Measurements from ENCODE around the gene LETM1.
A peak's percentile ranks its signal among the peaks of the same experiment; 100 is the strongest.

Gene LETM1

DNA sequence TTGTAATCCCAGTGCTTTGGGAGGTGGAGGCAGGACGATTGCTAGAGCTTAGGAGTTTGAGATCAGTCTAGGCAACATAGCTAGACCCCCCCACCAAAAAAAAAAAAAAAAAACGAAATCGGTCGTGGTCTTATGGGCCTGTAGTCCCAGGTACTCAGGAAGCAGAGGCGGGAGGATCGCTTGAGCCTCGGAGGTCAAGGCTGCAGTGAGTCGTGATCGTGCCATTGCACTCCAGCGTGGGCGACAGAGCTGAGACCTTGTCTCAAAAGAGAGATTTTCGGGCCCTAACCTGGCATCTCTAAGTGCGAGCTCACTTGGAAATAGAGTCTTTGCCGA, 7.0 kb upstream of the LETM1 start:
- H3K14ac ChIP-seq (ENCODE audit: low read length in 2 of 2) = no peak overlapping the region
- H2BK12ac ChIP-seq (ENCODE audit: low read length in 2 of 2) = no peak overlapping the region
- WGBS = 71% methylated on average over 14 of the region's 14 CpGs
- no peak overlapping the region for H2BK5ac ChIP-seq (ENCODE audit: low read depth, low read length, poor library complexity, severe bottlenecking)
- no peak overlapping the region for H3K23ac ChIP-seq (ENCODE audit: low read length in 2 of 2)
- peaks cover 16 to 17% of the 10 kb centered on the region in 2 experiments for H3K27me3 ChIP-seq (ENCODE audit: control insufficient read depth in 1 of 2, insufficient read depth in 1 of 2, low read length in 2 of 2)
- no peaks in the 10 kb centered on the region for H3K9me3 ChIP-seq (ENCODE audit: control insufficient read depth, low read length)
- H3K4me3 ChIP-seq (ENCODE audit: insufficient read depth in 1 of 2, low read depth in 1 of 2, low read length in 2 of 2) = no peak overlapping the region
- peaks cover 8% of the 10 kb centered on the region for H3K4me1 ChIP-seq (ENCODE audit: control insufficient read depth, insufficient read depth, low read depth, low read length)
- H3K4me2 ChIP-seq (ENCODE audit: low read length, poor library complexity, severe bottlenecking) = no peak overlapping the region
- H2BK15ac ChIP-seq (ENCODE audit: low read depth, poor library complexity, severe bottlenecking) = no peak overlapping the region
- no peak overlapping the region for H2BK120ac ChIP-seq (ENCODE audit: low read depth, low read length)
- peaks cover 4% of the 10 kb centered on the region for H3K79me1 ChIP-seq (replicated peaks; ENCODE audit: low read length, poor library complexity, severe bottlenecking)
- H2AFZ ChIP-seq (ENCODE audit: low read depth, low read length) = no peak overlapping the region
- no peak overlapping the region for H3K9ac ChIP-seq (ENCODE audit: low read length)
- no peak for DNase-seq
- no peak overlapping the region for H3K27ac ChIP-seq (ENCODE audit: low read length, poor library complexity, severe bottlenecking)
- no peak overlapping the region for H4K8ac ChIP-seq (ENCODE audit: low read length)
- H4K91ac ChIP-seq (ENCODE audit: low read length) = no peak overlapping the region
- H3K36me3 ChIP-seq (ENCODE audit: control insufficient read depth in 1 of 2, insufficient read depth in 2 of 2, low read depth in 1 of 2, low read length in 2 of 2) = no peaks in the 10 kb centered on the region
- H3K4ac ChIP-seq (ENCODE audit: low read depth in 1 of 2, low read length in 2 of 2) = no peak overlapping the region
- H3K18ac ChIP-seq (ENCODE audit: low read depth in 1 of 2, low read length in 2 of 2) = no peak overlapping the region
- no peak overlapping the region for H2AK5ac ChIP-seq (ENCODE audit: low read length, severe bottlenecking)

DNA sequence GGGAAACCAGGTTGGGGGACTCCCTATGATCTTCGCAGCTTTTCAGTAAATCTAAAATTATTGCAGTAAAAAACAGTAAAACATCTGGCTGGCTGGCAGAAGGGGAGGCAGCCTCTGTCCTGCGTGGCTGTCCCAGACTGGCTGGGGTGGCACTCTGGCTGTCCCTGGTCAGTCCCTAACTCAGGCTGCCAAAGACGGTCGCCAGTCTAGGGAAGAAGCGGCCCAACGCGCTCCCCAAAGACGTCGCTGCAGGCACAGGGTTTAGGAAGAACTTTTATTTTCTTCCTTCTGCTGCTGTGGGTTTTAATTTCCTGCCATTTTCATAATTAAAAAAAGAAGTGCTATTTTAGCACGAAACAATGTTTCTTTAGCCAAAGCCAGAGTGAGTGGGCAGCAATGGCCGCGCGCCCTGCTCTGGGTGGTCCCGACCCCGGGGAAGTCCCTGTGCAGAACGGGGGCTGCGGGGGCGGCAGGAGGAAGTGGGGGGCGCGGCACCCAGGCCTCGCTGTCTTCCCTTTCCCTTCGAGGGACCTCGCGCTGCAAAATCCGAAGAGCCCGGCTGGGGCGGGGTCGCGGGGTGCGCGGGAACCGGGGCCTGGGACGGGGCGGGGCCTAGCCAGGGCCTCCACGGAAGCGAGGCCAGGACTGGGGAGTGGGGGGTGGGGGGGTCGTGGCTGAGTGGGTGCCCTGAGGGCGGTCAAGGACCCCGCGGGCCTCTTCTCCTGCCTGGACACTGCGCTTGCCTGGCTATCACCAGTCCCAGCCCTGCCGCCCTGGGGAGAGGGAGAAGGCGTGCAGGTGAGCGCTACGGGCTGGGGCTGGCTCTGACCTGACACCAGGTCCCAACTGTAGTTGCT, 6.3 kb upstream of the LETM1 start:
- Histone ChIP-seq H3K18ac (ENCODE audit: low read depth in 1 of 2, low read length in 2 of 2) (no peak overlapping the region), H3K36me3 (ENCODE audit: control insufficient read depth in 1 of 2, insufficient read depth in 2 of 2, low read depth in 1 of 2, low read length in 2 of 2) (no peaks in the 10 kb centered on the region), H3K27me3 (ENCODE audit: control insufficient read depth in 1 of 2, insufficient read depth in 1 of 2, low read length in 2 of 2) (peaks cover 12 to 16% of the 10 kb centered on the region in 2 experiments), H2BK120ac (ENCODE audit: low read depth, low read length) (no peak overlapping the region), H3K9me3 (ENCODE audit: control insufficient read depth, low read length) (no peaks in the 10 kb centered on the region), H2AK5ac (ENCODE audit: low read length, severe bottlenecking) (no peak overlapping the region), H4K8ac (ENCODE audit: low read length) (peak overlapping the region; percentile 49), H3K4me1 (ENCODE audit: control insufficient read depth, insufficient read depth, low read depth, low read length) (peaks cover 13% of the 10 kb centered on the region), H3K4me2 (ENCODE audit: low read length, poor library complexity, severe bottlenecking) (no peak overlapping the region), H2AFZ (ENCODE audit: low read depth, low read length) (no peak overlapping the region), H3K4ac (ENCODE audit: low read depth in 1 of 2, low read length in 2 of 2) (no peak overlapping the region), H2BK15ac (ENCODE audit: low read depth, poor library complexity, severe bottlenecking) (no peak overlapping the region), H3K4me3 (ENCODE audit: insufficient read depth in 1 of 2, low read depth in 1 of 2, low read length in 2 of 2) (peak overlapping the region in 1 of 2 experiments; percentile 55), H2BK5ac (ENCODE audit: low read depth, low read length, poor library complexity, severe bottlenecking) (no peak overlapping the region), H2BK12ac (ENCODE audit: low read length in 2 of 2) (no peak overlapping the region), H3K23ac (ENCODE audit: low read length in 2 of 2) (no peak overlapping the region), H3K9ac (ENCODE audit: low read length) (peak overlapping the region; percentile 62), H3K14ac (ENCODE audit: low read length in 2 of 2) (no peak overlapping the region), H4K91ac (ENCODE audit: low read length) (peak overlapping the region; percentile 29), H3K79me1 (replicated peaks; ENCODE audit: low read length, poor library complexity, severe bottlenecking) (peaks cover 9% of the 10 kb centered on the region), H3K27ac (ENCODE audit: low read length, poor library complexity, severe bottlenecking) (no peak overlapping the region)
- DNase-seq = no peak
- WGBS = 47% methylated on average over 39 of the region's 45 CpGs

DNA sequence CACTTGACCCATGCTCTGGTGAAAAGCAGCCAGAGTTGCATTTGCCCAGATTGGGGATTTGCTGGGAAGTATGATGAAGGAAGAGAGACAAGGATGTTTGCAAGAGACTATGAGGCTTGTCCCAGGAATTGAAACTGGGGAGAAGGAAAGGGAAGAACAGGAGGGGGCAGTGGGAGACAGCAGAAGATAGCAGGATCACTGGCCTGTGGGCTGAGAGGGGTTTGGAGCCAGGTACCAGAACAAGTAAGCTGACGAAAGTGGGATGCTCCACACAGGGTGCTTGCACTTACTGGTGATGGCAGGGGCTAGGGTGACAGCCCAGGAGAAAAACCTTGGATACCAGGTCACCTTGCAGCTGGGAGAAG, 3.4 kb upstream of the LETM1 start:
- Histone ChIP-seq H3K4me1 (ENCODE audit: control insufficient read depth, insufficient read depth, low read depth, low read length) (peaks cover 22% of the 10 kb centered on the region), H3K9ac (ENCODE audit: low read length) (no peak overlapping the region), H2BK12ac (ENCODE audit: low read length in 2 of 2) (no peak overlapping the region), H3K23ac (ENCODE audit: low read length in 2 of 2) (peak overlapping the region in 1 of 2 experiments; percentile 26), H2AK5ac (ENCODE audit: low read length, severe bottlenecking) (no peak overlapping the region), H3K79me1 (replicated peaks; ENCODE audit: low read length, poor library complexity, severe bottlenecking) (peaks cover 9% of the 10 kb centered on the region), H3K36me3 (ENCODE audit: control insufficient read depth in 1 of 2, insufficient read depth in 2 of 2, low read depth in 1 of 2, low read length in 2 of 2) (no peaks in the 10 kb centered on the region), H4K91ac (ENCODE audit: low read length) (no peak overlapping the region), H3K27ac (ENCODE audit: low read length, poor library complexity, severe bottlenecking) (no peak overlapping the region), H2BK5ac (ENCODE audit: low read depth, low read length, poor library complexity, severe bottlenecking) (no peak overlapping the region), H3K4me3 (ENCODE audit: insufficient read depth in 1 of 2, low read depth in 1 of 2, low read length in 2 of 2) (no peak overlapping the region), H3K27me3 (ENCODE audit: control insufficient read depth in 1 of 2, insufficient read depth in 1 of 2, low read length in 2 of 2) (peaks cover 5% of the 10 kb centered on the region in 2 experiments), H2AFZ (ENCODE audit: low read depth, low read length) (no peak overlapping the region), H3K9me3 (ENCODE audit: control insufficient read depth, low read length) (no peaks in the 10 kb centered on the region), H3K14ac (ENCODE audit: low read length in 2 of 2) (no peak overlapping the region), H3K4me2 (ENCODE audit: low read length, poor library complexity, severe bottlenecking) (no peak overlapping the region), H2BK120ac (ENCODE audit: low read depth, low read length) (no peak overlapping the region), H2BK15ac (ENCODE audit: low read depth, poor library complexity, severe bottlenecking) (no peak overlapping the region), H3K4ac (ENCODE audit: low read depth in 1 of 2, low read length in 2 of 2) (no peak overlapping the region), H4K8ac (ENCODE audit: low read length) (no peak overlapping the region), H3K18ac (ENCODE audit: low read depth in 1 of 2, low read length in 2 of 2) (no peak overlapping the region)
- no peak for DNase-seq
- 100% methylated on average over 1 of the region's 1 CpG for WGBS

DNA sequence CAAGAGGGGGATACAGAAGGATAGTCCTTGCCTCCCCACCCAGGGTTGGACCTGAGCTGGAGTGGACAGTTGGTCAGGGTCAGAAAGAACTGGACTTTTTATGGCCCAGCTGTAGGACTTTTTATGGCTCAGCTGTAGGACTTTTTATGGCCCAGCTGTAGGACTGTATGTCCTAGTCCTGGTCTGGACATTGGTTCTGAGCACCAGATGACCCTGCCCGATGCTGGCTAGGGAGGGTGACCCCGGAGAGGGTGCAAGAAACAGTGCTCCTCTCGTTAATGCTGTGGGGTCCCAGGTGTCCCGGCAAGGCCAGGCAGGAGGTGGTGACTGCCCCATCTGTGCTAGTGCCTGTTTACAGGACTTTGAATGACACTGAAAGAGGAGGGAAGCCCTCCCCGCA, 2.0 kb upstream of the LETM1 start:
- peaks cover 9% of the 10 kb centered on the region for H3K79me1 ChIP-seq (replicated peaks; ENCODE audit: low read length, poor library complexity, severe bottlenecking)
- H4K91ac ChIP-seq (ENCODE audit: low read length) = no peak overlapping the region
- peaks cover 0 to 5% of the 10 kb centered on the region in 2 experiments for H3K27me3 ChIP-seq (ENCODE audit: control insufficient read depth in 1 of 2, insufficient read depth in 1 of 2, low read length in 2 of 2)
- H3K9ac ChIP-seq (ENCODE audit: low read length) = peak overlapping the region; percentile 93
- peaks cover 23% of the 10 kb centered on the region for H3K4me1 ChIP-seq (ENCODE audit: control insufficient read depth, insufficient read depth, low read depth, low read length)
- H3K18ac ChIP-seq (ENCODE audit: low read depth in 1 of 2, low read length in 2 of 2) = no peak overlapping the region
- DNase-seq = no peak
- peaks cover 0 to 2% of the 10 kb centered on the region in 2 experiments for H3K36me3 ChIP-seq (ENCODE audit: control insufficient read depth in 1 of 2, insufficient read depth in 2 of 2, low read depth in 1 of 2, low read length in 2 of 2)
- H2BK120ac ChIP-seq (ENCODE audit: low read depth, low read length) = no peak overlapping the region
- no peak overlapping the region for H3K23ac ChIP-seq (ENCODE audit: low read length in 2 of 2)
- no peak overlapping the region for H2AFZ ChIP-seq (ENCODE audit: low read depth, low read length)
- no peak overlapping the region for H2BK15ac ChIP-seq (ENCODE audit: low read depth, poor library complexity, severe bottlenecking)
- no peak overlapping the region for H3K27ac ChIP-seq (ENCODE audit: low read length, poor library complexity, severe bottlenecking)
- H3K14ac ChIP-seq (ENCODE audit: low read length in 2 of 2) = no peak overlapping the region
- H3K4ac ChIP-seq (ENCODE audit: low read depth in 1 of 2, low read length in 2 of 2) = no peak overlapping the region
- H3K4me2 ChIP-seq (ENCODE audit: low read length, poor library complexity, severe bottlenecking) = no peak overlapping the region
- H2BK5ac ChIP-seq (ENCODE audit: low read depth, low read length, poor library complexity, severe bottlenecking) = no peak overlapping the region
- 62% methylated on average over 5 of the region's 5 CpGs for WGBS
- H3K9me3 ChIP-seq (ENCODE audit: control insufficient read depth, low read length) = no peaks in the 10 kb centered on the region
- H4K8ac ChIP-seq (ENCODE audit: low read length) = peak overlapping the region; percentile 47
- no peak overlapping the region for H2BK12ac ChIP-seq (ENCODE audit: low read length in 2 of 2)
- H2AK5ac ChIP-seq (ENCODE audit: low read length, severe bottlenecking) = no peak overlapping the region
- H3K4me3 ChIP-seq (ENCODE audit: insufficient read depth in 1 of 2, low read depth in 1 of 2, low read length in 2 of 2) = no peak overlapping the region

All from mesenchymal stem cell (in vitro differentiated cells and primary cell).